CD14-positive monocyte (primary cell): Measurements from ENCODE around the gene DACT3. TPM values are rescaled to one million over a fixed set of nuclear protein-coding genes. Genes with fewer than 3 reads are reported as not detected.
A peak's percentile ranks its signal among the peaks of the same experiment; 100 is the strongest.

ENCODE experiments used
- DNase-seq, 3 donors: peaks; one replicate each; pipeline ENCODE4 v3.0.0-alpha.2; 2011 to 2022
- H2AFZ ChIP-seq: 2 replicates; pipeline ENCODE4 v1.6.0; 2012; ENCODE audit warnings: mild to moderate bottlenecking, low read depth, low read length, inconsistent platforms; ENCODE audit not compliant: insufficient read depth, poor library complexity, severe bottlenecking
- H3K27ac ChIP-seq, 2 donors: 1 replicate in 1 of 2; 2 replicates in 1 of 2; pipeline ENCODE4 v1.5.1; 2012 to 2013; ENCODE audit warnings: low read length in 2 of 2, control low read depth in 1 of 2, inconsistent platforms in 1 of 2, low read depth in 1 of 2, mild to moderate bottlenecking in 1 of 2
- H3K27me3 ChIP-seq, 2 donors: one replicate each; pipeline versions ENCODE4 v1.6.0 to v1.6.1; 2011 to 2013; ENCODE audit warnings: low read length in 2 of 2; ENCODE audit not compliant: control insufficient read depth in 2 of 2, insufficient read depth in 2 of 2
- H3K36me3 ChIP-seq, 2 donors: replicated peaks in 1 of 2; 1 replicate in 1 of 2; 2 replicates in 1 of 2; pipeline versions ENCODE4 v1.5.1 to v1.6.1; 2012 to 2013; ENCODE audit warnings: low read length in 2 of 2, control low read depth in 1 of 2, inconsistent platforms in 1 of 2, mild to moderate bottlenecking in 1 of 2; ENCODE audit not compliant: insufficient read depth in 2 of 2, control insufficient read depth in 1 of 2
- H3K4me1 ChIP-seq, 2 donors: 1 replicate in 1 of 2; 2 replicates in 1 of 2; pipeline versions ENCODE4 v1.5.1 to v1.6.1; 2012 to 2013; ENCODE audit warnings: low read length in 2 of 2, control low read depth in 1 of 2, inconsistent platforms in 1 of 2, mild to moderate bottlenecking in 1 of 2, moderate library complexity in 1 of 2; ENCODE audit not compliant: insufficient read depth in 2 of 2, control insufficient read depth in 1 of 2
- H3K4me2 ChIP-seq: replicated peaks from 2 replicates; pipeline ENCODE3; 2012; ENCODE audit warnings: low read length, moderate library complexity, mild to moderate bottlenecking; ENCODE audit not compliant: poor library complexity, severe bottlenecking; ENCODE audit errors: extremely low read depth
- H3K4me3 ChIP-seq, 3 experiments: fragments of 200-600 bp in 1 of 3; sonication (generic) in 1 of 3; replicated peaks in 1 of 3; 1 replicate in 2 of 3; 2 replicates in 1 of 3; pipeline ENCODE4 v1.5.1; 2011 to 2013; ENCODE audit warnings: low read length in 3 of 3, mild to moderate bottlenecking in 3 of 3, control low read depth in 2 of 3, low read depth in 2 of 3, inconsistent platforms in 1 of 3, moderate library complexity in 1 of 3
- H3K79me2 ChIP-seq: 2 replicates; pipeline ENCODE4 v1.6.0; 2012; ENCODE audit warnings: mild to moderate bottlenecking, control low read depth, inconsistent platforms, low read length, moderate library complexity; ENCODE audit not compliant: insufficient read depth
- H3K9ac ChIP-seq: 2 replicates; pipeline ENCODE4 v1.6.0; 2017; ENCODE audit warnings: low read length, mild to moderate bottlenecking; ENCODE audit not compliant: insufficient read depth, poor library complexity, severe bottlenecking
- H3K9me3 ChIP-seq, 2 donors: replicated peaks in 1 of 2; 1 replicate in 1 of 2; 2 replicates in 1 of 2; pipeline versions ENCODE4 v1.5.1 to v1.6.1; 2012 to 2013; ENCODE audit warnings: low read length in 2 of 2, control low read depth in 1 of 2; ENCODE audit not compliant: control insufficient read depth in 1 of 2, insufficient read depth in 1 of 2
- H4K20me1 ChIP-seq: 2 replicates; pipeline ENCODE4 v1.6.0; 2012; ENCODE audit warnings: mild to moderate bottlenecking, low read length, control low read depth, moderate library complexity; ENCODE audit not compliant: insufficient read depth
- H3K27ac Mint-ChIP-seq, 7 donors: one replicate each; pipeline ENCODE4 v1.8.0; 2020; ENCODE audit warnings: mild to moderate bottlenecking in 7 of 7, mixed read lengths in 7 of 7, moderate library complexity in 6 of 7, inconsistent platforms in 2 of 7
- H3K27me3 Mint-ChIP-seq, 3 donors: one replicate each; pipeline ENCODE4 v1.8.0; 2021 to 2022; ENCODE audit warnings: low read depth in 3 of 3, mild to moderate bottlenecking in 3 of 3, mixed read lengths in 3 of 3, moderate library complexity in 3 of 3, inconsistent platforms in 1 of 3
- H3K36me3 Mint-ChIP-seq, 2 donors: one replicate each; pipeline ENCODE4 v1.8.0; 2020; ENCODE audit warnings: mixed read lengths in 2 of 2, inconsistent platforms in 1 of 2, mild to moderate bottlenecking in 1 of 2
- H3K4me1 Mint-ChIP-seq: one replicate; pipeline ENCODE4 v1.8.0; 2020; ENCODE audit warnings: mild to moderate bottlenecking, mixed read lengths
- H3K4me3 Mint-ChIP-seq, 2 donors: one replicate each; pipeline ENCODE4 v1.8.0; 2020; ENCODE audit warnings: mild to moderate bottlenecking in 2 of 2, mixed read lengths in 2 of 2, moderate library complexity in 1 of 2
- H3K9me3 Mint-ChIP-seq, 7 donors: one replicate each; pipeline ENCODE4 v1.8.0; 2020 to 2022; ENCODE audit warnings: mixed read lengths in 7 of 7, mild to moderate bottlenecking in 6 of 7, moderate library complexity in 6 of 7, inconsistent platforms in 2 of 7
- WGBS: methylation state at CpG from one replicate; pipeline ENCODE4 v1.1.5; 2013; ENCODE audit warnings: missing lambda C conversion rate; ENCODE audit not compliant: insufficient coverage; 5-methylcytosine and 5-hydroxymethylcytosine counted together
- intact Hi-C, 2 donors: fragments of 100-400 bp; cut with micrococcal nuclease; formaldehyde crosslinking; loops; one replicate each; pipeline versions ENCODE4 v1.15.0 to v1.15.1; 2023
- polyA plus RNA-seq, 3 donors: library from polyadenylated mRNA; depleted of rRNA in 1 of 3; unstranded in 2 of 3; stranded (reverse) in 1 of 3; fragments of 300-500 nt in 2 of 3; fragments of >200 nt in 1 of 3; fragmentation: Illumina TruSeq in 2 of 3; gene quantifications; 1 replicate in 2 of 3; 2 replicates in 1 of 3; pipeline ENCODE4 v1.2.3, GENCODE V29; 2012 to 2021
- TF ChIP-seq, protein P1 (sequence below): fragments of 200-600 bp; IDR thresholded peaks from one replicate; pipeline ENCODE4 v1.8.0; 2022; ENCODE audit warnings: antibody characterized with exemption, mild to moderate bottlenecking

Gene DACT3
- polyA plus RNA-seq, 3 donors, result 0.05 to 0.23 (median 0.09) TPM

DNA sequence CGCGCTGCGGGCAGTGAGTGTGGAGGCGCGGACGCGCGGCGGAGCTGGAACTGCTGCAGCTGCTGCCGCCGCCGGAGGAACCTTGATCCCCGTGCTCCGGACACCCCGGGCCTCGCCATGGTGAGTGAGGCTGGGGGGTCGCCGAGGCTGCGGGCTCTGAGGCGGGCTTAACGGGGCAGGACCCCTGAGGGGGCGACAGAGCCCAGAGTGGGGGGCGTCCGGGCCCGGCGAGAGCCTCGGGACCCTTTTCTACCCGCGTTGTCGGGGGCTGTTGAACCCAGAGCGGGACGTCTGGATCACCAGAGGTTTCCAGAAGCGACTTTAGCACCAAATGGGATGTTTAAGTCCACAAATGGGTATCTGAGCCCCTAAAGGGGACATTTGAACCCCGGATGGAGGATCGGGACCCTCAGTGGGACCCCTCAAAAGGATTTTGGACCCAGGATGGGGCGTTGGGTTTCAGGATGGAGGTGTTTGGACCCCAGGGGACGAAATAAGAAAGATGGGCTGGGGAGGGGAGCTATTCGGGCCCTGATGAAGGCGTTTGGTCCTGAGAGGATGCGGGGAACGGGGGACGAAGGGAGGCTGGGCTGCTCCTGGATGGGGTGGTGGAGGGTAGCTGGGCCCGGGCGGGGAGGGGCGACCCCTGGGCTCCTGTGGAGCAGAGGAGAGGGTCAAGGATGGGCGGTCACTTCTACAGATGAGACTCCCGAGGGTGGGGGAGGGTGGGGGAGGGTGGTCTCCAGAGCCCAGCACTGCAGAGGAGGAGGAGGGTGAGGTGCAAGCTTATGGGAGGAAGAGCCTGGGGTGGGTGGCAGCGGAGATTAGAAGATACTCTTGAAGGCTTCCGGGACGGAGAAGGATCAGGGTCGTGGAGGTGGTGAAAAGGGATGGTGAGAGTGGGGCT is 59.4 kb downstream of the DACT3 start, which contains the start of gene CALM3:
CALM3 (plus strand) TSS at position 13 of the 907 bp plus-strand sequence; CDS start at position 118, 105 bp downstream.
- Mint-ChIP-seq H3K4me1 (peaks cover 39% of the 10 kb centered on the region), H3K4me3 (peak within 1 kb of the TSS; percentile 95 to 97), H3K27me3 (peaks cover 4 to 11% (median 5%) of the 10 kb centered on the region in 3 donors), H3K27ac (peak within 1 kb of the TSS; percentile 100), H3K36me3 (peaks cover 21 to 25% of the 10 kb centered on the region in 2 donors), H3K9me3 (peaks cover 4 to 18% (median 15%) of the 10 kb centered on the region in 7 donors)
- Histone ChIP-seq H3K9ac (peak within 1 kb of the TSS; percentile 98), H3K4me3 (peak within 1 kb of the TSS; percentile 90 to 99 (median 93)), H3K9me3 (peaks cover 4 to 6% of the 10 kb centered on the region in 2 donors), H3K27ac (peak within 1 kb of the TSS; percentile 99 to 100), H3K27me3 (no peaks in the 10 kb centered on the region), H3K79me2 (peaks cover 52% of the 10 kb centered on the region), H3K4me2 (peak within 1 kb of the TSS; percentile 88), H3K36me3 (peaks cover 12 to 18% of the 10 kb centered on the region in 2 donors), H3K4me1 (peaks cover 30 to 36% of the 10 kb centered on the region in 2 donors), H4K20me1 (peaks cover 48% of the 10 kb centered on the region), H2AFZ (peak within 1 kb of the TSS; percentile 89)
- under 1% methylated on average over 51 of the region's 51 CpGs for WGBS
- TF ChIP-seq, protein P1, sequence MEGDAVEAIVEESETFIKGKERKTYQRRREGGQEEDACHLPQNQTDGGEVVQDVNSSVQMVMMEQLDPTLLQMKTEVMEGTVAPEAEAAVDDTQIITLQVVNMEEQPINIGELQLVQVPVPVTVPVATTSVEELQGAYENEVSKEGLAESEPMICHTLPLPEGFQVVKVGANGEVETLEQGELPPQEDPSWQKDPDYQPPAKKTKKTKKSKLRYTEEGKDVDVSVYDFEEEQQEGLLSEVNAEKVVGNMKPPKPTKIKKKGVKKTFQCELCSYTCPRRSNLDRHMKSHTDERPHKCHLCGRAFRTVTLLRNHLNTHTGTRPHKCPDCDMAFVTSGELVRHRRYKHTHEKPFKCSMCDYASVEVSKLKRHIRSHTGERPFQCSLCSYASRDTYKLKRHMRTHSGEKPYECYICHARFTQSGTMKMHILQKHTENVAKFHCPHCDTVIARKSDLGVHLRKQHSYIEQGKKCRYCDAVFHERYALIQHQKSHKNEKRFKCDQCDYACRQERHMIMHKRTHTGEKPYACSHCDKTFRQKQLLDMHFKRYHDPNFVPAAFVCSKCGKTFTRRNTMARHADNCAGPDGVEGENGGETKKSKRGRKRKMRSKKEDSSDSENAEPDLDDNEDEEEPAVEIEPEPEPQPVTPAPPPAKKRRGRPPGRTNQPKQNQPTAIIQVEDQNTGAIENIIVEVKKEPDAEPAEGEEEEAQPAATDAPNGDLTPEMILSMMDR, result no peak
- no peak for DNase-seq
- intact Hi-C loops, result loop anchor here in 1 of 2 donors (10.0 kb wide), 1 partner anchor 47 kb away; no protein-coding TSS in a partner anchor
